Measurements from ENCODE around the gene PRXL2A. TPM values are rescaled to one million over a fixed set of nuclear protein-coding genes. Genes with fewer than 3 reads are reported as not detected.
A peak's percentile ranks its signal among the peaks of the same experiment; 100 is the strongest.

Gene PRXL2A
- total and polyA plus RNA-seq, 2 experiments from 2014 or later, result 31.8 to 51.7 TPM

GRCh38 chr10:80465451-80465835, 57.1 kb downstream of the PRXL2A start:
- H2AFZ ChIP-seq, result no peak overlapping the region

More at GRCh38 chr10:80465451-80465835, 57.1 kb downstream of the PRXL2A start:
- H3K36me3 Mint-ChIP-seq (ENCODE audit: low read depth), result peaks cover 9% of the 10 kb centered on the region
- TF ChIP-seq ETS1 (IDR thresholded peaks at IDR 0.05), result no peak
- no peak for TF ChIP-seq EZH2 (IDR thresholded peaks at IDR 0.05; ENCODE audit: low read depth, unreplicated experiment)
- no peak for TF ChIP-seq STAT1 (IDR thresholded peaks at IDR 0.05; ENCODE audit: unreplicated experiment)
- no peak for TF ChIP-seq POLR2AphosphoS5 (IDR thresholded peaks at IDR 0.05; ENCODE audit: low read depth)
- no peak for TF ChIP-seq CREB1 (CRISPR knock-in tag; IDR thresholded peaks at IDR 0.05; ENCODE audit: low read depth)
- no peak for TF ChIP-seq ZNF331 (CRISPR knock-in tag; IDR thresholded peaks at IDR 0.05; ENCODE audit: low read depth)
- TF ChIP-seq ZNF114 (CRISPR knock-in tag; IDR thresholded peaks at IDR 0.05), result no peak
- no peak for TF ChIP-seq REST (IDR thresholded peaks at IDR 0.05; ENCODE audit: unreplicated experiment)
- TF ChIP-seq ZNF462 (CRISPR knock-in tag; IDR thresholded peaks at IDR 0.05), result no peak
- TF ChIP-seq EZH2phosphoT487 (IDR thresholded peaks at IDR 0.05; ENCODE audit: unreplicated experiment), result no peak
- no peak for TF ChIP-seq CTCF (conservative IDR thresholded peaks at IDR 0.05; ENCODE audit: low read depth in 2 of 2)
- no peak for TF ChIP-seq NANOG (IDR thresholded peaks at IDR 0.05; ENCODE audit: borderline replicate concordance)
- no peak for TF ChIP-seq JUNB (IDR thresholded peaks at IDR 0.05; ENCODE audit: unreplicated experiment)
- Histone ChIP-seq H3K9me2 (ENCODE audit: insufficient read depth) (no peaks in the 10 kb centered on the region), H3K4me1 (ENCODE audit: insufficient read depth) (peaks cover 69% of the 10 kb centered on the region), H3F3A (replicated peaks; ENCODE audit: low read depth) (no peaks in the 10 kb centered on the region), H4K20me1 (replicated peaks; ENCODE audit: insufficient read depth) (peaks cover 37% of the 10 kb centered on the region), H3K27ac (ENCODE audit: low read depth) (peak overlapping the region; percentile 84), H3K36me3 (ENCODE audit: insufficient read depth) (no peaks in the 10 kb centered on the region), H3K79me2 (replicated peaks; ENCODE audit: insufficient read depth) (peaks cover 88% of the 10 kb centered on the region), H3K4me2 (peak overlapping the region; percentile 72), H3K4me3 (peak overlapping the region; percentile 43), H3K27me3 (ENCODE audit: insufficient read depth) (peaks cover 29% of the 10 kb centered on the region; the same call in 1 of the 2 replicates)
- no peaks in the 10 kb centered on the region for H3K9me3 Mint-ChIP-seq
- peak overlapping the region; percentile 60 for H3K4me3 Mint-ChIP-seq
- peaks cover 21% of the 10 kb centered on the region for H3K27me3 Mint-ChIP-seq (ENCODE audit: insufficient read depth, low read depth, poor library complexity)
- ATAC-seq, result no peak
- peaks cover 81% of the 10 kb centered on the region for H3K4me1 Mint-ChIP-seq
- DNase-seq (ENCODE audit: low spot score), result no peak
- peak overlapping the region; percentile 94 for H3K27ac Mint-ChIP-seq

Measured in GM23338 (cell line).